GM19438 (cell line): ENCODE data around the gene BLTP2.

Source experiments
- ATAC-seq: cut with Tn5 transposase; IDR thresholded peaks from one replicate; pipeline ENCODE4 v1.9.1; 2021; ENCODE audit warnings: low read depth; ENCODE audit not compliant: unreplicated experiment

The BLTP2 gene

DNA sequence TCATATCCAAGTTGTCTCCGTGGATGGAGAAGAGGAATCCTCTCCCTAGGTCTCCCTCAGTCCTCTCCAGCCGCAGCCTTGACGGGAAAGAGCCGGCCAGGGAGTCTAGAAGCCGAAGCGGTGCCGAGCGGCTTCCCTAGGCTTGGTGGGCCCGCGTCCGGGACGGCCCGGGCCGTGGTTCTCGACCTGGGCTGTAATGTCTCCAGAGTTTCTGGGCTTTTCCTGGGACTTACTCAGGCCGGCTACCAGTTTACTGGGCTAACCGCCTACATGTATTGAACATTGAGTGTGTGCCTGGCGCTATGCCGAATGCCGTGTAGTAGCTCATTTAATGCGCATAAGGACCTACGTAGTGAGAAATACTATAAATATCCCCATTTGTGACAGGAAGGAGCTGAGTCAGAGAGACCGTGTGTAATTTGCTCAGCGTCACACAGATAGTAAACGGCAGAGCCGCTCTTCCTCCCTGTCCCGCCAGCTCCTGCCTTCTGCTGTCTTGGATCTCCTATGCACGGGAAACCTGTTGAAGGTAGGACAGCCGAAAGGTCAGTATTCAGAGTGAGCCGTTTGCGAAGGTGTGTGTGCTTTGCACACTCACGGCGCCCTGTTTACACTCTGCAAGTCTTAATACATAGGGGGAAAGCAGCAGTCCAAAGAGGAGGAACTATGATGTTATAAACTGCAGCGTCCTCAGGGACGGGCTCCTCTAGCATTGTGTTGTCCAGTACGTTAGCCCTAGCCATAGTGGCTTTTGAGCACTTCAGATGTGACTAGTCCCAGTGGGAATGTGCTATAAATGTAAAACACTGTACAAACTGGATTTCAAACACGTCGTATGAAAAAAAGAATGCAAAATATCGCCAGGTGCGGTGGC is 45.4 kb downstream of the BLTP2 start:
- peak; percentile 46 for ATAC-seq

DNA sequence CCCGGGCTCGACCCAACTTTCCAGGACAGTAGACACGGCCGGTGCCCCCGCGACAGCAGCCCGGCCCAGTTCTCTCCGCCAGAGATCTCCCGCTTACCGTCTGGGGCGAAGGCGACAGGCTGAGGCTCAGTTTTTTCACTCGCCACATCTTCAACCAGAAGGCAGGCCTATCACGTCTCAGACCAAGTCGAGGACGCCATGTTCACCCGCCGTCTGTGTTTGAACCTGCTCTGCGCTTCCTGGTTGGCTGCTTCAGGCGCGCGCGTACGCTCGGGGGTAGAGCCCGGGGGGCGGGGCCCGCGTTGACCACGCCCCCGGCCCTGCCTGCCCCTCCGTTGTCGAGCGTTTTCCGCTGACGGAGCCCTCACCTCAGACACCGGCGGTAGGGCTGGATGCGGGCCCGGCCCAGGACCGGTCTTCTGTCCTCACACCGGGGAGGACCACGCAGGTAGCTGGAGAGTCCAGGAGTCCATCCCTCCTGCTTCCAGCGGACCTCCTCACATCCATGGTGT is 46.1 kb downstream of the BLTP2 start, which contains the start of gene SPAG5:
TSS of gene SPAG5 (minus strand) at position 227 of the 512 bp plus-strand sequence. CDS start at position 148, 79 bp downstream.
- peak; percentile 81 for ATAC-seq

DNA sequence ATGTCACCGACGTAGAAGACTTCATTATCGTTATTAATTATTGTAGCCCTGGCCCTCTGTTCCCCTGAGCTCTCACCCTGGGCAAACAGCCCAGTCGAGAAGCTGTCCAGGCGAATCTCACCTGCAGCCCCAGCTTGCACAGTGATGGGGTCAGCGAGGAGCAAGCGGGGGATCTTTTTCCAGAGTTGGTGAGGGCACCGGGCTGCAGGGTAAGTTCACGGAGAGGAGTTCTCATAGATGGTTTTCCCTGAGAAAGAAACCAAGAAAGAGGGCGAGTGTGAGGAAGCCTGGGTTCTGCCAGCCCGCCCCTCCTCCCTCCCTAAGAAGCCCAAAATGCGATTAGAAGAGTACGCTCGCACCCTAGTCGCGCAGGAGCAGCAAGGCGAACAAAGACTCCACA is 46.6 kb downstream of the BLTP2 start:
- ATAC-seq, result peak; percentile 5

- no peak for ATAC-seq
Observed at GRCh38 chr17:28597606-28598383, 47.2 kb downstream of the BLTP2 start.
